GOT3 (cell line): Measurements from ENCODE around the gene HOXA4.

ENCODE experiments used
- DNase-seq: peaks from one replicate; lab custom pipeline; 2025; ENCODE audit warnings: mixed read lengths; lab: John Stamatoyannopoulos, UW

Gene HOXA4

DNA sequence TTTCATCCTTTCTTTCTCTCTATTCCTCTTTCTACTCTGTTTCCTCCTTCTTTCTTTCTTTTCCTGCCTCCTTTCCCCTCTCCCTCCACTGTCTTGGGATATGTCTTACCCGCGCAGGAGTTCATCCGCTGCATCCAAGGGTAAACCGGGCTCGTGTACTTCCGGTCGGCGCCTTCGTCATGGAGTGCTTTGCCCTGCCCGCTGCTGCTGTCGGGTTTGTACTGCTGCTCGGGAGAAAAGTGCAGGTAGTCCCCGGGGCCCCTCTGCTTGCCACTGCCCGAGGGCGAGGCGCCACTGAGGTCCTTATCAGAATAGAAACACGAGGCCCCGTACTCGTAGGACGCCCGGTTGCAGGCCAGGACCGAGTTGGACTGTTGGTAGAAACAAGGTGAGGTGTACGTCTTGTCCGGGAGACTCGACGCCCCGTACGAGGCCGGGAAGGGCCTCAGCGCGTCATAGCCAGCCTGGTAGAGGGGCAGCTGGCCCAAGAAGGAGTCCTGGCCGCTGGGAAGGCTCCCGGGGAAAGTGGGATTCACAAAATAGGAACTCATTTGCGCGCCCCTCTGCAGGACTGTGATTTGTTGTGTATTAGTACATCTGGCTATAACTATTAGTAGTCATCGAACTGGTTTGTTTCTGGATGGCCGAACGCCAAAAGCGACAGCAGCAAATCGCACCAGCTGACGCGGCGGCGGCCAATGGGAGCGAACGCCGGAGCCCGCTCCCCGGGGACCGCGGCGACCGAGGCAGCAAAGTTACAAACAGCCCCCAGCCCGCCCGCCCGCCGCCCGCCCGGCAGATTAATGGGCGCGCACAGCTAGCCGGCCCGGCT is 16.9 kb upstream of the HOXA4 start, which contains the start of gene HOXA6:
TSS of gene HOXA6 (minus strand) at position 576 of the 832 bp plus-strand sequence. CDS start at position 551, 25 bp downstream.
- no peak for DNase-seq

DNA sequence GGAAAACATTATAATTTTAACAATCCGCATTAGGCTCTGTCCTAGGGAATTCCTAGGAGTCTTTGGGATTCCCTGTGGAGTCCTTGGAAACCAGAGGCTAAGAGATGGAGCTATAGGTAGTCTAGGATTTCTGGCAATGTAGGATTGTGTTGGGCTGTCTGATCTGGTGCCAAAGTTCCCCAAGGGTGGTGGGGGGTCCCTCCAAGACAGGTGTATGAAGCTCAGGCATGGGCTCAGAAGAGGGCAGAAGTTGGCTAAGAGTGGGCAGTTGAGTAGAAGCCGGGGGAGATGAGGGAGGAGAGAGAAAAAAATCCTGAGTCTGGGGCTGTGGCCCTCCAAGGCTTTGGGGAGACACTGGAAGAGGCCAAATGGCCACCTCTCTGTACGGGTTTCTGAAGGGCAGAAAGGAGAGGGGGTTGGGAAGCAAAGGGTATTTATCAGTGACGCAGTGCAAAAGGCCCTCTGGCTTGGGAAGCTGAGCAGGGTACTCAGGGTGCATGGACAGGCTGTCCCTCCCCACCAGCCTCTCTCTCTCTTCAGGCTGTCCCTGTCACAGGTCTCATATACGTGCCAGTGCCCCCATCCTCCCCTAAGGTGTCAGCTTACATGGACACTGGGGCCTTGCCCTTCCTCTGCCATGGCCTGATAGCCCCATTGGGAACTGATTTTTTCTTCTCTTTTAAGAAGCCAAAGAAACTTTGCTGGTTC is 16.1 kb upstream of the HOXA4 start:
- DNase-seq, result no peak

DNA sequence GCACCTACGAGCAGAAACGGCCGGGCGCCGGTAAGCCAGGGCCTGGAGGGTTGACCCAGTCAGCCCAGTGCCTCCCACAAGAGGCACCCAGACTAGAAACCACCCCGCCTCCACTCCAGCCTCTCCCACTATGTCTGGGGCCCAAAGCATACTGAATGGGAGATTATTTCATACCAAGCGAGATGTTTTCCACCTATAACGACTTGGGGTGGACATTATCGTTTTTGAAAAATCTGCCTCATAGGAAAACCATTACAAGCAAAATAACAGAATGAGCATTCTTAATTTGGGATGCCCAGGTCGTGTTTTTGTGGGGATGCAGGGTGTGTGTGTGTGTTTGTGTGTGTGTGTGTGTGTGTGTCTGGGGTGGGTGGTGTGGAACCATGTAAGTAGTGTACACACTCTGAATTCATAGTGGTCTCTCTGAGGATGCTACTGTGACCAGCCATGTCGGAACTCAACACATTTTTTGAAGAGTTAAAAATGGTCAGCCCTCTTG is 15.4 kb upstream of the HOXA4 start:
- DNase-seq, result no peak

DNA sequence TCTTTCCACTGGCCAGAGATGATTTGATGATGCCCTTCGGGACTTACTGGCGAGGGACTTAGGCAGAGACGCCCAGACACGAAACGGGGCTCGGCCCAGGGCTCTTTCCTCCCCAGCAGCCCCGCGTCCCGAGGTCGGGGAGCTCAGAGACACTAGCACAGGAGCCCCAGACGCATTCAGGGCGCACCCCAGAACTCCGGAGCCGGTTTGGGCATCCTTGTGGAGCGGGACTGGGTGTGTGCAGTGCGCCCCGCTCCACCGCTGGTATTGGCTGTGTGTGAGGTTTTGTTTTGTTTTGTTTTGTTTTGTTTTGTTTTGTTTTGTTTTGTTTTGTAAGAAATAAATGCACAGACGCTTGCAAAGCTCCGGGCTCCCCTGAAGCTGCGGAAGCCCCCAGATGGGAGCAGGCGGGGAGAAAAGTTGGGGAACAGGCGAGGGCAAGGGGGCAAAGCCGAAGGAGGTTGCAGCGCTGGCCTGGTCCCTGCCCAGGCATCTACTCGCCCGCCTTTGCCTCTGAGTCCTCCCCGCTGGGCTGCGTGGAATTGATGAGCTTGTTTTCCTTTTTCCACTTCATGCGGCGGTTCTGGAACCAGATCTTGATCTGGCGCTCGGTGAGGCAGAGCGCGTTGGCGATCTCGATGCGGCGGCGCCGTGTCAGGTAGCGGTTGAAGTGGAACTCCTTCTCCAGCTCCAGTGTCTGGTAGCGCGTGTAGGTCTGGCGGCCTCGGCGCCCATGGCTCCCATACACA is 14.8 kb upstream of the HOXA4 start:
- DNase-seq, result no peak

DNA sequence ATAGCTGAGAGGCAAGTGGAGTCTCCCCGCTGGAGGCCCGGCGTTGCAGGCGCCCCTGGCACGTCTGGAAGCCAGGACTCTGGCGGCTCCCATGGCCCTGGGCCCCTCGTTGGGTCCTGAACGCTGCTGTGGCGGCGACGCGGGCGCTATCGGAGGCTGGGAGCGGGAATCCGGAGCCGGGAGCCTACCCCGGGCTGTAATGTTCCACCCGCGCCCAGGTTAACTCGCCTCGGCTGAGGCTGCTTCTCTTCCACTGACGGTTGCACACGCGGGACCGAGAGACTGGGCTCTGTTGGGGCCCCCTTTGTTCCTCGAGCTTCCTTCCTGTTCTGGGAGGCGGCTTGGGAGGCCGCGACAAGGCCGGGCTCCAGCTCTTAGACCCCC is 14.2 kb upstream of the HOXA4 start:
- DNase-seq, result no peak

DNA sequence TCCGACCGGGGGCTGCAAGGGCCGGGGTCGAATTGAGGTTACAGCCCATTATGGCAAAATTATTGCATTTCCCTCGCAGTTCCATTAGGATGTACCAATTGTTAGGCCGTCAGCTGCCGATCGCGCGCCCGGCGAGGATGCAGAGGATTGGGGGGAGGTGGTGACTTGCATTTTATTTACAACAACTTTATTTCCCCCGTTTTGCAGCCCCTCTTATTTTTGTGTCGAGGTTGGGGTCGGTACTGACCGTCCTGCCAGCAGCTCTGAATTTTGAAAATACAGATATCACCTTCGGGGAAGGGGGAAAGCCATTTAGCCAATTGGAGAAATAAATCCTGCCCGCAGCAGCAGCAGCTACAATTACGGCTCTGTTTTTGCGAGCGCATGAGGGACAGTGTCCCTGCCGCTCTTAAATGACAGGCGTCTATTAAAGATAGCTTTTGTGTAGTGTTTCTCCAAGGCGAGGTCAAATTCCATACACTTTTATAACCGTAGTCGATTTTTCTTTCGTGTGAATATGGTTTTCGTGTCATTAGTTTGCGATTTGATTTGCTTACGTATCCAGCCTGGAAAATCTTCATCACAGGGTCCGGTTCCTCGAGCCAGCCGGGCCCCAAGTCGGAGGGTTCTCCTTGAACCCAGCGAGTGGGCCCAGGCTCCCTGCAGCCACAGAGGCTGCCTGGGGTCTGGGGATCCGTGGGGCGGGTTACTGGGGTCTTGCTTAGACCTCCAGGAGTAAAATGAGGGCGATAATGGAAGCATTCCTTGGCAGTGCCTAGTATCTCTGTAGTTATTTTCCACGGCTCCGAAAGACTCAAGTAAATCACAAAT is 13.6 kb upstream of the HOXA4 start:
- DNase-seq, result no peak

DNA sequence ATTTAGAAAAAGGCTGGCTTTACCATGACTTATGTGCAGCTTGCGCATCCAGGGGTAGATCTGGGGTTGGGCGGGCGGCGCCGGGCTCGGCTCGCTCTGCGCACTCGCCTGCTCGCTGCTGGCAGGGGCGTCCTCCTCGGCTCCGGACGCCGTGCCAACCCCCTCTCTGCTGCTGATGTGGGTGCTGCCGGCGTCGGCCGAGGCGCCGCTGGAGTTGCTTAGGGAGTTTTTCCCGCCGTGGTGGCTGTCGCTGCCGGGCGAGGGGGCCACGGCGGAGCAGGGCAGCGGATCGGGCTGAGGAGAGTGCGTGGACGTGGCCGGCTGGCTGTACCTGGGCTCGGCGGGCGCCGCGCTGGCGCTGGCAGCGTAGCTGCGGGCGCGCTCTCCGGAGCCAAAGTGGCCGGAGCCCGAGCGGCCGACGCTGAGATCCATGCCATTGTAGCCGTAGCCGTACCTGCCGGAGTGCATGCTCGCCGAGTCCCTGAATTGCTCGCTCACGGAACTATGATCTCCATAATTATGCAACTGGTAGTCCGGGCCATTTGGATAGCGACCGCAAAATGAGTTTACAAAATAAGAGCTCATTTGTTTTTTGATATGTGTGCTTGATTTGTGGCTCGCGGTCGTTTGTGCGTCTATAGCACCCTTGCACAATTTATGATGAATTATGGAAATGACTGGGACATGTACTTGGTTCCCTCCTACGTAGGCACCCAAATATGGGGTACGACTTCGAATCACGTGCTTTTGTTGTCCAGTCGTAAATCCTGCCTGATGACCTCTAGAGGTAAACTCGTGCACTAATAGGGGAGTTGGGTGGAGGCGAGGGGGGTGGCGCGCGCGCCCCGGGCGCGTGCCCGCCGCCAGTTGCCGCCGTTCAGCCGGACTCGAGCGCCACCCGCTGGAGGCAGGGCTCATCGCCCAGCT is 12.7 kb upstream of the HOXA4 start, which contains the start of gene HOXA5:
TSS of gene HOXA5 (minus strand) at position 659 of the 927 bp plus-strand sequence. CDS start at position 585, 74 bp downstream.
- DNase-seq, result peak; percentile 79

DNA sequence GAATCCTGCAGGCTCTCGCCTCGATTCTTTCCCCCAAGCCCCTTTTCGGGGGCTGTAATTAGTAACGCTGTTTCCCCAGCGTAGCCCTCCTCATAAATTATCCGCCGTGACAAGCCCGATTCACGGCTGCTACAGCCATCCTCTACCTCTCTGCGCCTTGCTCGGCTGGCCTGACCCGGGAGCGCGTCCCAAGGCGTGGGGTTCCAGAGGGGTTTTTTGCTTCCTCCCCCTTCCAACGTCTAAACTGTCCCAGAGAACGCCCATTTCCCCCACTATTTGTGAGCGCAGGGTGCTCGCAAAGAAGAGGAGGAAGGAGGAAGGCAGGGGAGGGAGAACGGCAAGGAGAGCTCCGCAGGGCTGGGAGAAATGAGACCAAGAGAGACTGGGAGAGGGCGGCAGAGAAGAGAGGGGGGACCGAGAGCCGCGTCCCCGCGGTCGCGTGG is 12.0 kb upstream of the HOXA4 start:
- no peak for DNase-seq

DNA sequence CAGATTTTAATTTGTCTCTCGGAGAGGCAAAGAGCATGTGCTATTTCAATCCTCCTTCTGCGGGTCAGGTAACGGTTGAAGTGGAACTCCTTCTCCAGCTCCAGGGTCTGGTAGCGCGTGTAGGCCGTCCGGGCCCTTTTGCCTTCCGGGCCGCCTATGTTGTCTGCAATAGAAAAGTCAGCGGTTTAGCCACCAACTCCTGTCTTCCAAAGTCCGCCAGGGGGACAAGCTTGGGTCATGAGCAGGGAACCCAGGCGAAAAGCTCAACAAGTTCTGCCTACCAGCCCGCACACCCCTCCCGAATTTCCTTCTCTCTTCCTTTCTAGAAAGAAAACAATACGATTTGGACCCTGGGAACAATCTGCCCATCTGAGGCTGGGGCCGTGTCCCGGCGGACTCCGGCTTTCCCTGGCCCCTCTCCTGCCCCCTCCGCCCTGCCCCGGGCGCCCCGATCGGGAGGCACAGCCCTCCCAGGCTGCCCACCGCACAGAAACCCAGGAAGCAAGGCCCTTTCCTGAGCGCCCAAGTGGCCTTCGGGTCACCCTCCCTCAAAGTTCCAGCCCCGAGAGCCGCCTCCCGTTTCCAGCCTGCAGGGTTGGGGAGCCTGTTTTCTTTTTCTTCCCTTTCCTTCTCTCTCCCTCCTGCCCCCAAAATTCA is 11.5 kb upstream of the HOXA4 start:
- DNase-seq, result no peak

DNA sequence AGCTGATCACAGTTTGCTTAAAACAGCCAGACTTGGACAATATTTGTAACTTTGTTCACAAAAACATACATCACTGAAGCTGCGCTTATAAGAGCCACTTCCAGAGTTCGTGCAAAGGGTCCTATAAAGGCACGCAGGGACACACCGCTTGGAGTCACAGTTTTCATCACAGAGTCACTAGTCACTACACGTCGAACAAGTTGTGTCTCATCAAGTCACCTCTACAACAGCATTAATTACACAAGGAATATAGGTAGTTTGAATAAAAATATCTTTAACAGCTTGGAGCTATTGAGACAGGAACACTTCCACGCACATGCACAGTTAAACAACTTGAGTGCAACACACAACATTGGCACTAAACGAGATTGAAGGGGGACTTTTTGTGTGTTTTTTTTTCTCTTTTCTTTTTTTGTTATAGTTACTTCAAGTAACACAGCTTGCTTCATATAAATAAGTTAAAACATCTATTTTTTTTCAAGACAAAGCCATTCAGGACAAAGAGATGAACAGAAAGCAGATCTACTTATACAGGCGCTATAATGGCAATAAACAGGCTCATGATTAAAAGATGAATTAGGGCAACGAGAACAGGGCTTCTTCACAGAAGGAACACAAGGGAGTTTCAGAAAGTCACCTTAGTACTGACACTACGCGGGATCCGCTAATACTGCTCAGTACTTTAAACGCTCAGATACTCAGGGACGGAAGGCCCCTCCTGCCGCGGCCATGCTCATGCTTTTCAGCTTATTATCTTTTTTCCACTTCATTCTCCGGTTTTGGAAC is 10.8 kb upstream of the HOXA4 start:
- no peak for DNase-seq

DNA sequence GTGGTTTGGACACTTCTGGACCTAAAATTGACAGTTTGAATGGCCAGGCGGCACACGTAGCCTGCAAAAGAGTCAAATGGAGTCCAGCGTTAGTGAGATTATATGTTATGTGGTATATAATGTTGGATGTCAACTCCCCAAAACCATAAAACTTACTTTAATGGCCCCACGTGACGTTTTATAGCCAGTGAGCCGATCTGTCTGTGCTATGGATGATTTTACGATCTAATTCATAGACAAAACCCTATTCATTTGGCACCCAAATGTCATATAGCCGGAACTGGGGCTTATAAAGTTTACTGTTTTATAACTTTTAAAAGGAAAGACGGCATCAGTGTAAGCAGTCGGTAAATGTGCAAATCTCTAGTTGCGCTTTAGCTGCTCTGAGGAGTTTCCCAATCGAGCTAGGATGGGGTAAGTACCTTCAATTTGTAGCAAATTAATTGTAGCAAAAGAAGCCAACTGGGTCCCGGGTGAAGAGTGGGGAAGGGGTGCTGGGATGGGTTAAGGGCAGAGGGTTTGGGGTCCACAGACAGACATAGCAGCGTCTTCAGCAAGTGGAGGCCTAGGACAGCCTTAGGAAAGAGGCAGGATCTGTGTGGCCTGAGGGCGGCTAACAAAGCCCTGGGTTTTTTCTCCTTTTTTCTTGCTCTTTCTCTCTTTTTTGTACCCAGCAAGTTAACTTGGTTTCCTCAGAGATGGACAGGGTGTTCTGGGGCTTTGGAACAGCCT is 9.7 kb upstream of the HOXA4 start:
- no peak for DNase-seq

DNA sequence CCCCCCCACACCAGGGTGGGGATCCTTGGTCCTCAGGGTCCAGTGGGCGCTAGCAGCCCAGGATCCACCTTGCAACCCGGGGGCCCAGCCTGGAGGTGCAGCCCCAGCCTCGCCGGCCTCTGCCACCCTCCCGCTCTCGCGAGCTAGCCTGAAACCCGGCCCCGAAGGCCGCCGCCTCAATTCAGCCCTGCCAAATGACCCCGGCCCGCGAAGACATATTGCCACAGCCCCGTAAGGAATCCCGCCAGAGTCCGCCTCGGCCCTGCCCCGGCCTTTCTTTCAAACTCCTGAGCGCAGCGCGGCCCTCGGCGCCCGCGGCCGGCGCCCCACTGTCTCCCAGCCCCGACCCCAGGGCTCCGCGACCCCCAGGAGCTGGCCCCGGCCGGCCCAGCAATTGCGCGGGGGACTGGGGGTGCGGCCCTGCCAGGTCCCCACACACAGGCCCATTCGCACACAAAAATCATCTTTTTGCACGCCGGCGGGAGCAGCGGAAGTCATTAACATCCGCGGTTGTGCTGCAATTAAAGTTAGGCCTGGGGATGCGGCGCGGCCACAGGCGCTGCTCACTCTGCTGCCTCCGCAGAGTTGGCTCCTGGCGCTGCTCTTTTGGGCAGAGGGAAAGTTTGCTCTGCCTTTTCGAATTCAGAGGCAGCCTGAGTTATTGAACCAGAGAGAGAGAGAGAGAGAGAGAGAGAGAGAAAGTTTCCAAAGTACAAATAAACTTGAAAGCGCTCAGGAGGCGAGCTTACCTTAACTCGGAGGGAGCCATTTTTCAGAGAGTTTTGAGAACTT is 9.0 kb upstream of the HOXA4 start:
- no peak for DNase-seq

DNA sequence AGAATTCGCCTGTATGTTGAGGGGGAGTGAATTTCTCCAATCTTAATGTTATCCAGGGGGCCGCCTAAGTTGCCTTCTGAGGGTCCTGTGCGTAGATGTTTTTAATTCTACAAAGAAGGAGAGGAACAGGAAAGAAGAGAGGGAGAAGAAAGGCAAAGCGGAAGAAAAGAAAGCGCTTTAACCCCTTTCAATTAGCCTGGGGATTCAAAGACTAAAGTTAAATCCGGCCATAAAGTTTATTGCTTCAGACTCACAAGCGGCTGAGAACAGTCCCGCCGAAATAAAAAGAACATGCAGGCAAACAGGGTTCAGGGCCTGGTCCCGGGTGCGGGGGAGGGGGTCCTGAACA is 8.4 kb upstream of the HOXA4 start:
- DNase-seq, result no peak

DNA sequence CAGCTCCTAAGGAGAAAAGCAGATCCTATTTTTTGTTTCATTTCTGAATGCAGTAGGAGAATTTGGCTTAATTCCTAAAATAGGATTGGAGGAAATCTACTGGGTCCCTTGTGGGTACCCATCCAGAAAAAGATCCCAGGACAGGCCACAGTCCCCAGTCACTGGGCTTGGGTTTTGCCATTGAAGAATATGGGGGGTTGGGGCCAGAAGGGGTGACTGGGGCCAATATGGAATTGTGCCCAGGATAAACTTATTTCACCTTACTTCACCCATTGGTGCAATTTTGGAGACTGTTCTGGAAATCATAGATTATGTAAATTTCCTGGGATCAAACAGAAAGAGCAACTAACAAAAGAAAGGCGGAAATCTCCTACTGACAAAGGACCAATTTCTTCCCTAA is 7.9 kb upstream of the HOXA4 start:
- no peak for DNase-seq

DNA sequence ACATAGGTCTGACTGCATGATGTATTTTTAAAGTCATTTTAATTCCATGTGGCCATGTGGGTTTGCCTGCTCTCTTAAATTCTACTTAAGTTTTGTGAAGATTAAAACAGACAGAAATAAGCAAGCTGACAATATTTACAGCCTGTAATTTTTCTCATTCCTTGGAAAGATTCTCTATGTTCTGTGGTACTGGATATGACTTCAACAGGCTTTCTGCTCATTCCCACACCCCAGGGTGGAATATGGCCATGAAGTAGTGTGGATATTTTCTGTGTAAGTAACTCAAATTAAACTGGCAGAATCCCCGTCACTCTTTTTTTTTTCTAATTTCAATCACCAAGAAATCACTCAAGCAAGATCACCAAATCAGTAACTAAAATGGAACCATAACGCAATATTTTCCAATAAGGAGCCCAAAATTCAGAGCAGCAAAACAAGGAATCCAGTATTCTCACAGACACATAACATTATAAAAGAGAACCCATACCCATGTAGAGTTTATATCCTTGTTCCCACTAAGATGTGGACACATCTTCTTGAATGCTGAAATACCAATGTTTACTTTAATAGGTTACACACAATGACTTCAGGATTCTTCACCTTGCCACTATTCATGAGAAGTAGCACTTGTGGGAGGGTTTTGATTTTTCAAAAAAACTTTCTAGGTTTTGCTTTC is 7.2 kb upstream of the HOXA4 start:
- no peak for DNase-seq

DNA sequence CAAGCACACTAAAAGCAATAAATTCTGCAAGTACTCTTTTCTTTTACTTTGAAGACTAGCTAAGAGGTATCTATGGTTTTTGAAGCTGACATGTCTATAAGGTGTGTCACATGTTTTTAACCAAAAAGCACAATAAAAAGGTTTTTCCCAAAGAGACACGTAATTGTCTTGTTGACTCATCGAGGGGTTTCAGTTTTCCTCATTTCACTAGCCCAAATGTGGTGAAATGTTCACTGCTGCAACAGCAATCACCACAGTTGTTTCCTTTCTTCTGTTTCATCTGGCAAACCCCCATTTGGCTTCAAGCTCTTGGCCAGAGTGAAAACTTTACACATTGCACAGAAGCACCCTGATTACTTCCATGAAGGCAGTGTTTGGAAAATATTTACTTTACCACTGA is 3.8 kb upstream of the HOXA4 start:
- DNase-seq, result no peak
